Common myeloid progenitor, CD34-positive (primary cell): ENCODE data around the gene RNF114.
A peak's percentile ranks its signal among the peaks of the same experiment; 100 is the strongest.

Experiments used
- CTCF ChIA-PET: fragments of 350-600 bp; sonication (Branson Sonifier 250); formaldehyde crosslinking; loops from one replicate; lab custom pipeline; 2021; ENCODE audit warnings: antibody characterized with exemption; lab: Charles Lee
- POLR2A ChIA-PET: fragments of 350-600 bp; sonication (Branson Sonifier 250); formaldehyde crosslinking; loops from one replicate; lab custom pipeline; 2021; ENCODE audit warnings: antibody characterized with exemption; lab: Charles Lee
- DNase-seq, 3 donors: peaks; one replicate each; pipeline versions ENCODE4 v3.0.0 to v3.0.0-alpha.2; 2013
- H3K27ac ChIP-seq, 2 experiments: 1 replicate in 1 of 2; 2 replicates in 1 of 2; pipeline ENCODE4 v1.7.0; 2013; ENCODE audit warnings: inconsistent platforms in 2 of 2, low read length in 2 of 2, mild to moderate bottlenecking in 2 of 2, low read depth in 1 of 2, moderate library complexity in 1 of 2; ENCODE audit not compliant: severe bottlenecking in 2 of 2, insufficient read depth in 1 of 2, poor library complexity in 1 of 2
- H3K27me3 ChIP-seq, 5 experiments: replicated peaks in 2 of 5; 1 replicate in 3 of 5; 2 replicates in 2 of 5; pipeline versions ENCODE4 v1.6.1 to v1.7.0; 2013; ENCODE audit warnings: low read length in 4 of 5, mild to moderate bottlenecking in 2 of 5, moderate library complexity in 2 of 5, inconsistent platforms in 1 of 5; ENCODE audit not compliant: insufficient read depth in 5 of 5, control insufficient read depth in 4 of 5
- H3K36me3 ChIP-seq, 4 experiments: 1 replicate in 2 of 4; 2 replicates in 2 of 4; pipeline versions ENCODE4 v1.6.1 to v1.7.0; 2013; ENCODE audit warnings: low read length in 3 of 4, control low read depth in 1 of 4, mild to moderate bottlenecking in 1 of 4; ENCODE audit not compliant: control insufficient read depth in 4 of 4, insufficient read depth in 4 of 4
- H3K4me1 ChIP-seq, 4 experiments: 1 replicate in 3 of 4; 2 replicates in 1 of 4; pipeline versions ENCODE4 v1.6.1 to v1.7.1; 2013; ENCODE audit warnings: low read length in 3 of 4, mild to moderate bottlenecking in 3 of 4, control low read depth in 1 of 4, inconsistent platforms in 1 of 4, moderate library complexity in 1 of 4; ENCODE audit not compliant: control insufficient read depth in 4 of 4, insufficient read depth in 4 of 4; ENCODE audit errors: control extremely low read depth in 1 of 4
- H3K4me3 ChIP-seq, 7 experiments: 1 replicate in 4 of 7; 2 replicates in 3 of 7; pipeline versions ENCODE4 v1.5.1 to v1.7.0; 2013; ENCODE audit warnings: mild to moderate bottlenecking in 7 of 7, low read length in 6 of 7, moderate library complexity in 6 of 7, inconsistent platforms in 2 of 7, low read depth in 2 of 7, control low read depth in 1 of 7; ENCODE audit not compliant: insufficient read depth in 4 of 7, control insufficient read depth in 1 of 7; ENCODE audit errors: extremely low read depth in 1 of 7
- H3K9me3 ChIP-seq, 5 experiments: 1 replicate in 4 of 5; 2 replicates in 1 of 5; pipeline versions ENCODE4 v1.6.1 to v1.7.1; 2013; ENCODE audit warnings: low read length in 4 of 5, mild to moderate bottlenecking in 2 of 5, inconsistent platforms in 1 of 5, low read depth in 1 of 5, moderate library complexity in 1 of 5; ENCODE audit not compliant: control insufficient read depth in 4 of 5, insufficient read depth in 2 of 5; ENCODE audit errors: control extremely low read depth in 1 of 5
- whole genome bisulfite sequencing: methylation state at CpG from one replicate; pipeline ENCODE4 v1.1.5; 2013; ENCODE audit not compliant: insufficient coverage; 5-methylcytosine and 5-hydroxymethylcytosine counted together

Gene RNF114

GRCh38 chr20:49928411-49929141, 7.6 kb upstream of the RNF114 start:
- no peak overlapping the region for H3K27ac ChIP-seq
- peak overlapping the region in 2 of 7 experiments; percentile 12 to 19 for H3K4me3 ChIP-seq
- H3K9me3 ChIP-seq: peaks cover 0 to 2% (median 0%) of the 10 kb centered on the region in 5 experiments
- peaks cover 0 to 3% (median 2%) of the 10 kb centered on the region in 4 experiments for H3K4me1 ChIP-seq
- CTCF ChIA-PET: interaction anchor here (0.8 to 0.9 kb wide), 2 partner anchors 9 to 13 kb away, joined by 3 read pairs; no protein-coding TSS in a partner anchor
- no peaks in the 10 kb centered on the region for H3K36me3 ChIP-seq
- DNase-seq: peak; percentile 86 to 93 (median 91)
- WGBS: 10% methylated on average over 8 of the region's 15 CpGs
- POLR2A ChIA-PET: no interaction called here
- H3K27me3 ChIP-seq: no peaks in the 10 kb centered on the region

- POLR2A ChIA-PET: no interaction called here
- WGBS: no CpG with 5 or more reads among the region's 4 CpGs
- H3K4me1 ChIP-seq: peaks cover 0 to 3% (median 2%) of the 10 kb centered on the region in 4 experiments
- H3K36me3 ChIP-seq: no peaks in the 10 kb centered on the region
- no peak for DNase-seq
- peaks cover 0 to 2% (median 0%) of the 10 kb centered on the region in 5 experiments for H3K9me3 ChIP-seq
- H3K4me3 ChIP-seq: no peak overlapping the region
- CTCF ChIA-PET: interaction anchor here (0.8 to 1.4 kb wide), 2 partner anchors 13 to 15 kb away, joined by 3 to 5 read pairs; no protein-coding TSS in a partner anchor
- H3K27me3 ChIP-seq: no peaks in the 10 kb centered on the region
- H3K27ac ChIP-seq: no peak overlapping the region
Measured at GRCh38 chr20:49929142-49929494, 7.1 kb upstream of the RNF114 start.

DNA sequence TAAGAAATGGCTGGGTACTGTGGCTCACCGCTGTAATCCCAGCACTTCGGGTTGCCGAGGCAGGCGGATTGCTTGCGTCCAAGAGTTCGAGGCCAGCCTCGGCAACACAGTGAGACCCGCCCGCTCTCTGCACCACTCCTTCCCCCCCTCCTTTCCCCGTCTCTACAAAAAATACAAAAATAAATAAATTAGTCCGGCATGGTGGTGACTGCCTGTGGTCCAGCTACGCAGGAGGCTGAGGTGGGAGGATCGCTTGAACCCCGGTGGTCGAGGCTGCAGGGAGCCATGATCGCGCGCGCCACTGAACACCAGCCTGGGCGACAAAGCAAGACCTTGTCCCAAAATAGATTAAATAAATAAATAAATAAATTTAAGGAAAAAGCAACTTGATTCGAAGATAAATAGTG, 448 bp upstream of the RNF114 start:
- peaks cover 19 to 32% (median 30%) of the 10 kb centered on the region in 4 experiments for H3K4me1 ChIP-seq
- POLR2A ChIA-PET: interaction anchor here (0.7 kb wide), 1 partner anchor 19 kb away, joined by 3 read pairs; no protein-coding TSS in a partner anchor
- WGBS: 60% methylated on average over 2 of the region's 21 CpGs
- peaks cover 0 to 21% (median 4%) of the 10 kb centered on the region in 4 experiments for H3K36me3 ChIP-seq
- H3K27me3 ChIP-seq: no peaks in the 10 kb centered on the region
- H3K9me3 ChIP-seq: no peaks in the 10 kb centered on the region
- CTCF ChIA-PET: interaction anchor here (0.9 to 2.4 kb wide), 5 partner anchors 9 to 43 kb away, joined by 3 to 8 read pairs (median 4); no protein-coding TSS in a partner anchor
- DNase-seq: no peak
- H3K4me3 ChIP-seq: peak overlapping the region; percentile 12 to 98 (median 93)
- H3K27ac ChIP-seq: peak overlapping the region in 1 of 2 experiments; percentile 54

DNA sequence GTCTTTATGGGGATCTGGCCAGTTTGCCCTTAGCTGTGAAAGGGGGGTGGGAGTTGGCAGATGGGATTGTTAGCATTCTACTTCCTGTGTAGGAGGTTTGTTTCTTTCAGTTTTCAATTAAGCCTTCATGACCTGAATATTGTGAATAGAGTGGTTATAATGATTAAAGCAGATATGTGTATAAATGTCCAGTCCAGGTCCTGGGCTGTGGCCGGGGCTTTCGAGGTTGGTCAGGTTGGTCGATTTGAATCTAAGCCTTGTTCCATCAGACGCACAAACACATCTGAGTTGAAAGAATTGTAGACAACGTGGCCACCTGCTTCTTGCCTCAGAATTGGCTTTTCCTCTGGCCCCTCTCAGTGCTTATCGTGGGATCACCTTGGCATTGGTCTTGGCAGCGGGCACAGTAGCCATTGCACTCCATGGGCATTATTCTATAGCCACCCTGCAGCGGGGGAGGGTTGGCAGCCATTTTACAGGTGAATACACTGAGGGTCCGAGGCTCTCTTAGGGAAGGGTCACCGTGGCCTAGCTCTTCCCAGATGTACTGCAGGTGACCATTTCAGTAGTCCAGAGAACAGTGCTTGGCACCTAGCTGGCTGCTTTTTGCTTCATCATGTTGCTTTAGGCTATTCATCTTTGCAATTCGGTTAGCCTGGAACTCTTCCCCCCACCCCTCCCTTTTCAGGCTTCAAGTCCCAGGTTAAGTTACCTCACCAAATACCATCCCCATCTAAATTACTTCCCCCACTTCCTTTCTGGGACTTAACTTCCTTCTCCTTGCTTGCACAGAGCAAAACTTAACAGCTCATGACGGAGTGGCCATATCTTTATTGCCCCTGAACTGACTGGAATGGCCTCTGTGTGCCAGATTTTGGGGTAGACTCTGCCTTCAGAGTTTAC, 1.1 kb downstream of the RNF114 start:
- H3K36me3 ChIP-seq: peaks cover 5 to 36% (median 13%) of the 10 kb centered on the region in 4 experiments
- peak overlapping the region; percentile 90 to 98 (median 97) for H3K4me3 ChIP-seq
- CTCF ChIA-PET: interaction anchor here (1.1 to 3.0 kb wide), 5 partner anchors 9 to 134 kb away, joined by 3 to 12 read pairs (median 4); no protein-coding TSS in a partner anchor
- no peaks in the 10 kb centered on the region for H3K27me3 ChIP-seq
- H3K9me3 ChIP-seq: no peaks in the 10 kb centered on the region
- POLR2A ChIA-PET: interaction anchor here (0.5 to 1.2 kb wide), 4 partner anchors 9 to 134 kb away, joined by 3 to 5 read pairs (median 3); no protein-coding TSS in a partner anchor
- peak in 2 of 3 donors; percentile 34 to 68 for DNase-seq
- H3K4me1 ChIP-seq: peaks cover 19 to 32% (median 30%) of the 10 kb centered on the region in 4 experiments
- 6% methylated on average over 12 of the region's 12 CpGs for WGBS
- H3K27ac ChIP-seq: peak overlapping the region; percentile 80 to 87

GRCh38 chr20:49938173-49939163, 2.3 kb downstream of the RNF114 start:
- 89% methylated on average over 9 of the region's 12 CpGs for WGBS
- peak overlapping the region in 1 of 2 experiments; percentile 87 for H3K27ac ChIP-seq

GRCh38 chr20:49941456-49941855, 5.3 kb downstream of the RNF114 start:
- no peaks in the 10 kb centered on the region for H3K27me3 ChIP-seq
- H3K9me3 ChIP-seq: no peaks in the 10 kb centered on the region
- H3K36me3 ChIP-seq: peaks cover 29 to 70% (median 41%) of the 10 kb centered on the region in 4 experiments
- WGBS: 97% methylated on average over 15 of the region's 15 CpGs
- ChIA-PET CTCF (interaction anchor here (0.7 kb wide), 1 partner anchor 12 kb away, joined by 3 read pairs; no protein-coding TSS in a partner anchor), POLR2A (no interaction called here)
- no peak for DNase-seq
- no peak overlapping the region for H3K27ac ChIP-seq
- H3K4me3 ChIP-seq: no peak overlapping the region
- peaks cover 19 to 24% (median 22%) of the 10 kb centered on the region in 4 experiments for H3K4me1 ChIP-seq

More at GRCh38 chr20:49938173-49939163, 2.3 kb downstream of the RNF114 start:
- CTCF ChIA-PET: interaction anchor here (1.0 to 3.0 kb wide), 4 partner anchors 8 to 107 kb away, joined by 3 to 12 read pairs (median 4); no protein-coding TSS in a partner anchor
- no peaks in the 10 kb centered on the region for H3K9me3 ChIP-seq
- peaks cover 12 to 48% (median 20%) of the 10 kb centered on the region in 4 experiments for H3K36me3 ChIP-seq
- H3K4me1 ChIP-seq: peaks cover 19 to 32% (median 30%) of the 10 kb centered on the region in 4 experiments
- H3K4me3 ChIP-seq: peak overlapping the region in 3 of 7 experiments; percentile 90 to 98 (median 97)
- no peaks in the 10 kb centered on the region for H3K27me3 ChIP-seq
- POLR2A ChIA-PET: no interaction called here
- DNase-seq: no peak
